Hepatocyte (in vitro differentiated cells): ENCODE data around the gene TMEM63B.

ENCODE experiments used
- EZH2 ChIP-seq: fragments of 200-600 bp; sonication (generic); IDR thresholded peaks from 2 replicates; pipeline ENCODE4 v1.6.1; 2016; ENCODE audit warnings: antibody characterized with exemption, mild to moderate bottlenecking, borderline replicate concordance
- TF ChIP-seq, protein P1 (sequence below): fragments of 200-600 bp; sonication (generic); IDR thresholded peaks from 2 replicates; pipeline ENCODE4 v1.5.1; 2016; ENCODE audit warnings: antibody characterized with exemption, mild to moderate bottlenecking; ENCODE audit not compliant: poor library complexity

DNA sequence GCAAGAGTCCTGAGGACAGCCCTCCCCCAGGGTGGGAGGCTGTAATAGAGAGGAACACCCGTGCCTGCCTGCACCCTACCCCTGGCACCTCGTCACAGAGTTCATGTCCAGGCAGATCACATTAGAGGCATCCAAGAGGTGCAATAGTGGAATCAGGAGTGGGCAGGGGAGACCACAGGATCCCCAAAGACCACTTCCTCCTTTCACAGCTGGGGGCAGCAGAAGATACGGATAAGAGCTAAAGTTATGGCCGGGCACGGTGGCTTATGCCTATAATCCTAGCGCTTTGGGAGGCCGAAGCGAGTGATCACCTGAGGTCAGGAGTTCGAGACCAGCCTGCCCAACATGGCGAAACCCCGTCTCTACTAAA is 29.8 kb downstream of the TMEM63B start:
- TF ChIP-seq, protein P1, sequence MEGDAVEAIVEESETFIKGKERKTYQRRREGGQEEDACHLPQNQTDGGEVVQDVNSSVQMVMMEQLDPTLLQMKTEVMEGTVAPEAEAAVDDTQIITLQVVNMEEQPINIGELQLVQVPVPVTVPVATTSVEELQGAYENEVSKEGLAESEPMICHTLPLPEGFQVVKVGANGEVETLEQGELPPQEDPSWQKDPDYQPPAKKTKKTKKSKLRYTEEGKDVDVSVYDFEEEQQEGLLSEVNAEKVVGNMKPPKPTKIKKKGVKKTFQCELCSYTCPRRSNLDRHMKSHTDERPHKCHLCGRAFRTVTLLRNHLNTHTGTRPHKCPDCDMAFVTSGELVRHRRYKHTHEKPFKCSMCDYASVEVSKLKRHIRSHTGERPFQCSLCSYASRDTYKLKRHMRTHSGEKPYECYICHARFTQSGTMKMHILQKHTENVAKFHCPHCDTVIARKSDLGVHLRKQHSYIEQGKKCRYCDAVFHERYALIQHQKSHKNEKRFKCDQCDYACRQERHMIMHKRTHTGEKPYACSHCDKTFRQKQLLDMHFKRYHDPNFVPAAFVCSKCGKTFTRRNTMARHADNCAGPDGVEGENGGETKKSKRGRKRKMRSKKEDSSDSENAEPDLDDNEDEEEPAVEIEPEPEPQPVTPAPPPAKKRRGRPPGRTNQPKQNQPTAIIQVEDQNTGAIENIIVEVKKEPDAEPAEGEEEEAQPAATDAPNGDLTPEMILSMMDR, result no peak
- TF ChIP-seq EZH2, result no peak
